ENCODE results near the gene ITGA1. TPM values are rescaled to one million over a fixed set of nuclear protein-coding genes. Genes with fewer than 3 reads are reported as not detected.

ITGA1 gene
- total and polyA plus RNA-seq, 2 of the 13 experiments (the other 11 are each of a cell fraction or from before 2014, with no cell fraction given), result 23.1 to 28.6 TPM

DNA sequence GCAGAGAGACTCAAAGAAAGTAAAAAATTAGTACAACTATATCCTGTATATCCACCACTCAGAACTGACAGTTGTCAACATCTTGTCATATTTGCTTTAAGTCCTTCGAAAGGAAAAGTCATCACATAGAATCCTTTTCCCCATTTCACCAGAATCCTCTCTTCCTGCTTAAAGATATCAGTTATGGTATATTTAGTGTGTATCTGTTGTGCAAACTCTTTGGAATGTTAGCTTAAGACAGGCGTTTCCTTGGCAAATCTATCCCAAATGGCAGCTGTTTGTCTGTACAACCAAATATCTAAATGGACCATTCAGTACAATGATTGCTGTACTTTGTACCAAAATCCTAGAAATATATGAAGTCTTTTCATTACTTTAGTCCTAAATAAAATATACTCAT is 98.5 kb downstream of the ITGA1 start (continued):
- TF ChIP-seq XRCC5 (optimal IDR thresholded peaks at IDR 0.05; ENCODE audit: low read length) (no peak), MAFG (CRISPR knock-in tag; IDR thresholded peaks at IDR 0.05) (no peak)
- TF ChIP-seq, protein P1, sequence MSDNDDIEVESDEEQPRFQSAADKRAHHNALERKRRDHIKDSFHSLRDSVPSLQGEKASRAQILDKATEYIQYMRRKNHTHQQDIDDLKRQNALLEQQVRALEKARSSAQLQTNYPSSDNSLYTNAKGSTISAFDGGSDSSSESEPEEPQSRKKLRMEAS (IDR thresholded peaks at IDR 0.05), result no peak

DNA sequence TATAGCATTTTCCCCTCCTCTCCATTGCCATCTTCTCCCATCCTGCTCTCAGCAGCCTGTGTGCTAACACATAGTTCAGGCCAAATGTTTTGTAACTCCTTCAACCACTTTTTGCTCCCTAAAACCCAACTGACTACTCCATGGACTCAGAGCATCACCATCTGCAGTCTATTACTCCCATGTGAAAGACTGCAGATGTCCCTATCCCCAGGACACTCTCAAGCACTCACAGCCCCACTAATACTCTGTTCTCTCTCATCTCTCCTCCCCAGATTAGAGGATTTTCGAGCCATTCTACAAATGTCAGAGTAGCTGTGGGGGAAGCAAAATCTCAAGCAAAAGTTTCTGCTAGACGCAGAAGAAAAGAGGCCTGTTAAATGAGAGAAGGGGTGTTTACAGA is 99.3 kb downstream of the ITGA1 start:
- intact Hi-C loops (cut with micrococcal nuclease; ENCODE audit: unreplicated experiment), result no loop called here
- CTCF ChIA-PET (ENCODE audit: low intra/inter-chr PET ratio, low total read pairs), result no interaction called here
- 94% methylated on average over 2 of the region's 2 CpGs for WGBS (ENCODE audit: low lambda C conversion rate)
- Histone ChIP-seq H3K9me3 (ENCODE audit: low read length) (no peaks in the 10 kb centered on the region), H3K4me2 (ENCODE audit: low read depth, low read length) (no peak overlapping the region), H3K36me3 (replicated peaks in 1 of 2; ENCODE audit: control insufficient read depth in 1 of 2, insufficient read depth in 2 of 2, low read length in 2 of 2) (peaks cover 2 to 13% of the 10 kb centered on the region in 2 experiments; a peak in 4 of 5 replicates), H3K9ac (ENCODE audit: insufficient read depth, low read depth, low read length) (no peak overlapping the region), H3K4me3 (replicated peaks in 1 of 3; ENCODE audit: insufficient read depth in 1 of 3, low read depth in 2 of 3, low read length in 3 of 3) (no peak overlapping the region), H3K27ac (ENCODE audit: extremely low read length, insufficient read depth, low read length) (no peak overlapping the region), H3K27me3 (ENCODE audit: control insufficient read depth in 1 of 2, insufficient read depth in 2 of 2, low read length in 2 of 2) (no peaks in the 10 kb centered on the region), H3K4me1 (ENCODE audit: insufficient read depth, low read length) (peaks cover 19% of the 10 kb centered on the region), H4K20me1 (ENCODE audit: insufficient read depth, low read length) (no peaks in the 10 kb centered on the region), H2AFZ (ENCODE audit: low read length) (no peak overlapping the region), H3K79me2 (ENCODE audit: insufficient read depth, low read length) (no peaks in the 10 kb centered on the region)
- TF ChIP-seq ZNF766 (CRISPR knock-in tag; IDR thresholded peaks at IDR 0.05; ENCODE audit: borderline replicate concordance), result no peak
- TF ChIP-seq, protein P2, sequence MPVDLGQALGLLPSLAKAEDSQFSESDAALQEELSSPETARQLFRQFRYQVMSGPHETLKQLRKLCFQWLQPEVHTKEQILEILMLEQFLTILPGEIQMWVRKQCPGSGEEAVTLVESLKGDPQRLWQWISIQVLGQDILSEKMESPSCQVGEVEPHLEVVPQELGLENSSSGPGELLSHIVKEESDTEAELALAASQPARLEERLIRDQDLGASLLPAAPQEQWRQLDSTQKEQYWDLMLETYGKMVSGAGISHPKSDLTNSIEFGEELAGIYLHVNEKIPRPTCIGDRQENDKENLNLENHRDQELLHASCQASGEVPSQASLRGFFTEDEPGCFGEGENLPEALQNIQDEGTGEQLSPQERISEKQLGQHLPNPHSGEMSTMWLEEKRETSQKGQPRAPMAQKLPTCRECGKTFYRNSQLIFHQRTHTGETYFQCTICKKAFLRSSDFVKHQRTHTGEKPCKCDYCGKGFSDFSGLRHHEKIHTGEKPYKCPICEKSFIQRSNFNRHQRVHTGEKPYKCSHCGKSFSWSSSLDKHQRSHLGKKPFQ (CRISPR knock-in tag; IDR thresholded peaks at IDR 0.05; ENCODE audit: insufficient replicate concordance), result no peak
- no peak for TF ChIP-seq ZNF713 (CRISPR knock-in tag; IDR thresholded peaks at IDR 0.05)
- TF ChIP-seq FOXO1 (CRISPR knock-in tag; IDR thresholded peaks at IDR 0.05), result no peak
- TF ChIP-seq ZNF136 (CRISPR knock-in tag; IDR thresholded peaks at IDR 0.05; ENCODE audit: low read depth), result no peak
- TF ChIP-seq KLF9 (CRISPR knock-in tag; IDR thresholded peaks at IDR 0.05; ENCODE audit: low read depth), result no peak
- TF ChIP-seq MAFF (IDR thresholded peaks at IDR 0.05; ENCODE audit: low read depth, low read length), result no peak
- TF ChIP-seq MAF1 (CRISPR knock-in tag; IDR thresholded peaks at IDR 0.05; ENCODE audit: borderline replicate concordance), result no peak
- TF ChIP-seq ZFYVE20 (CRISPR knock-in tag; IDR thresholded peaks at IDR 0.05; ENCODE audit: borderline replicate concordance, low read depth), result no peak
- no peak for TF ChIP-seq ZBTB7B (CRISPR knock-in tag; IDR thresholded peaks at IDR 0.05)
- TF ChIP-seq ZNF619 (CRISPR knock-in tag; IDR thresholded peaks at IDR 0.05), result no peak
- BruUV-seq (replicated peaks), result no TSS peak
- ATAC-seq, result no peak
- POLR2A ChIA-PET, result no interaction called here
- in situ Hi-C loops (cut with HindIII; ENCODE audit: extremely low pct_ligation_motif_present, low pct_unique_long_range_greater_than_20kb), result no loop called here
- no peak for FAIRE-seq
- no peak for DNase-seq (ENCODE audit: low spot score)

All from HepG2 (cell line).